ENCODE measurements around the gene SIM2. TPM values are rescaled to one million over a fixed set of nuclear protein-coding genes. Genes with fewer than 3 reads are reported as not detected.

Gene SIM2
- total RNA-seq, 1 experiment from 2014 or later, result 23.9 TPM

DNA sequence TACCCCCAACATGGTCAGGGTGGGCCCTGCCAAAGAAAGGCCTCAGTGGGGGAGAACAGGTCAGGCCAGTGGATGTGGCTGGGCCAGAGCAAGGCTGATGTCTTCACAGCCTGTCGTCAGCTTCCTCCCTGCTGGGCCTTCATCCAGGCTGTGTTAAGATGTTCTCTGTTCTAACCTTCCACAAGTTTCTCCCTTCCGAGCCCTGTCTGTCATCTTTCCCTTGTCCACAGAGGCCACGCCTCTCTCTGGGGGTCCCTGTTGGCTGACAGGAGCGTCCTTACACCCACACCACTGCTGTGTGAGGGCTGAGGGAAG, 36.2 kb downstream of the SIM2 start:
- H3K4me3 ChIP-seq (replicated peaks in 1 of 2; ENCODE audit: low read depth in 1 of 2, low read length in 2 of 2), result no peak overlapping the region
- TF ChIP-seq TCF7L2 (IDR thresholded peaks at IDR 0.05; ENCODE audit: borderline replicate concordance, extremely low read depth, insufficient read depth, insufficient read length) (no peak), POLR2A (IDR thresholded peaks at IDR 0.05; ENCODE audit: borderline replicate concordance, extremely low read depth, insufficient read depth, insufficient read length) (no peak), YY1 (IDR thresholded peaks at IDR 0.05; ENCODE audit: extremely low read depth, insufficient replicate concordance, low read depth, low read length) (no peak), JUND (IDR thresholded peaks at IDR 0.05) (no peak), POLR2AphosphoS5 (IDR thresholded peaks at IDR 0.05; ENCODE audit: low read depth, low read length) (no peak), EGR1 (IDR thresholded peaks at IDR 0.05; ENCODE audit: low read depth) (no peak), SRF (IDR thresholded peaks at IDR 0.05; ENCODE audit: low read depth) (no peak), CEBPB (IDR thresholded peaks at IDR 0.05; ENCODE audit: low read depth) (no peak), RAD21 (IDR thresholded peaks at IDR 0.05; ENCODE audit: low read depth) (no peak), ZFX (IDR thresholded peaks at IDR 0.05) (no peak), SP1 (IDR thresholded peaks at IDR 0.05; ENCODE audit: low read depth) (no peak), EZH2phosphoT487 (IDR thresholded peaks at IDR 0.05; ENCODE audit: borderline replicate concordance) (no peak)
- TF ChIP-seq, protein P1, sequence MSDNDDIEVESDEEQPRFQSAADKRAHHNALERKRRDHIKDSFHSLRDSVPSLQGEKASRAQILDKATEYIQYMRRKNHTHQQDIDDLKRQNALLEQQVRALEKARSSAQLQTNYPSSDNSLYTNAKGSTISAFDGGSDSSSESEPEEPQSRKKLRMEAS (IDR thresholded peaks at IDR 0.05), result no peak
- H4K20me1 ChIP-seq (ENCODE audit: insufficient read depth), result no peaks in the 10 kb centered on the region
- H3K27ac ChIP-seq (ENCODE audit: low read depth, low read length), result no peak overlapping the region
- H3K27me3 ChIP-seq (ENCODE audit: insufficient read depth, low read length), result no peaks in the 10 kb centered on the region
- no TSS peak for BruUV-seq (replicated peaks)
- no peak overlapping the region for H3K9ac ChIP-seq (ENCODE audit: low read length)
- ATAC-seq (no peak), DNase-seq (ENCODE audit: low read depth, low spot score) (no peak)
- ChIA-PET RAD21 (ENCODE audit: low non-redundant PET in 1 of 2, low total read pairs in 2 of 2, uncharacterized antibody in 2 of 2, unreplicated experiment in 2 of 2) (no interaction called here), POLR2A (no interaction called here), CTCF (no interaction called here)
- H3K4me1 ChIP-seq (ENCODE audit: control insufficient read depth in 1 of 2, insufficient read depth in 2 of 2, low read length in 2 of 2), result no peaks in the 10 kb centered on the region
- no peak overlapping the region for H2AFZ ChIP-seq (ENCODE audit: low read depth, low read length, poor library complexity, severe bottlenecking)
- H3K4me2 ChIP-seq (ENCODE audit: low read length), result no peak overlapping the region
- intact Hi-C loops (cut with micrococcal nuclease), result no loop called here
- H3K36me3 ChIP-seq (ENCODE audit: control insufficient read depth in 1 of 2, insufficient read depth in 2 of 2, low read length in 2 of 2), result peaks cover 0 to 14% of the 10 kb centered on the region in 2 experiments; a peak in 2 of 4 replicates
- H3K9me2 ChIP-seq (ENCODE audit: insufficient read depth), result no peaks in the 10 kb centered on the region
- no peaks in the 10 kb centered on the region for H3K79me2 ChIP-seq (ENCODE audit: insufficient read depth, low read length)
- H3K9me3 ChIP-seq (ENCODE audit: control insufficient read depth in 1 of 2, insufficient read depth in 1 of 2, low read depth in 1 of 2, low read length in 2 of 2), result no peaks in the 10 kb centered on the region

DNA sequence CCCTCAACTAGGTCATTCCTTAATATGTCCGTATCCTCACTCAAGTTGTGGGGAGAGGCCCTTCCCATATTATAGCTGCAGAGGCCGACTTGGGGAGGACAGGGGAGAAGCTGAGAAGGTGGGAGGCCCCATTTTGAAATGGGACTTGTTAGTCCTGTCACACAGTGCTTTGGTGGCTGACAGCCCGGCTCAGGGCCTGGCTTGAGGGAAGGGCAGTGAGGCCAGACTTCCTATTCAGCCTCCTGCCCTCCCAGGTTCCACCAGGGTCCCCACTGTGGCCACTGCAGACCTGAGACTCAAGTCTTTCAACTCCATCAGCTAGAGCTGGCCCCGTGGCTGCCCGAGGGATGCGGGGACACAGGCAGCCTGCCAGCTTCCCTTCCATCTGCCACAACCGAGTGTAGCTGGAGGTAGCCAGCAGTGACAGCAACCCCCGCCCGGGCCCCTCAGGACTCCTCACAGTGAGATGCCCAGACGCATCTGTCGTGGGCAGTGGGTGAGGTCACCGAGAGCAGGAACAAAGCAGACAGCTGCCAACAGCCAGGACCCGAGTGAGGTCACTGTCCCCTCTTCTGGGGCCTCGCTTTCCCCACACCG, 36.9 kb downstream of the SIM2 start:
- POLR2A ChIA-PET, result no interaction called here
- Histone ChIP-seq H3K9me3 (ENCODE audit: control insufficient read depth in 1 of 2, insufficient read depth in 1 of 2, low read depth in 1 of 2, low read length in 2 of 2) (no peaks in the 10 kb centered on the region), H3K9ac (ENCODE audit: low read length) (no peak overlapping the region), H3K27me3 (ENCODE audit: insufficient read depth, low read length) (no peaks in the 10 kb centered on the region), H3K4me1 (ENCODE audit: control insufficient read depth in 1 of 2, insufficient read depth in 2 of 2, low read length in 2 of 2) (no peaks in the 10 kb centered on the region), H3K79me2 (ENCODE audit: insufficient read depth, low read length) (no peaks in the 10 kb centered on the region), H3K36me3 (ENCODE audit: control insufficient read depth in 1 of 2, insufficient read depth in 2 of 2, low read length in 2 of 2) (peaks cover 0 to 14% of the 10 kb centered on the region in 2 experiments; a peak in 2 of 4 replicates), H3K27ac (ENCODE audit: low read depth, low read length) (no peak overlapping the region), H3K9me2 (ENCODE audit: insufficient read depth) (no peaks in the 10 kb centered on the region), H3K4me2 (ENCODE audit: low read length) (no peak overlapping the region), H3K4me3 (replicated peaks in 1 of 2; ENCODE audit: low read depth in 1 of 2, low read length in 2 of 2) (no peak overlapping the region), H4K20me1 (ENCODE audit: insufficient read depth) (no peaks in the 10 kb centered on the region), H2AFZ (ENCODE audit: low read depth, low read length, poor library complexity, severe bottlenecking) (no peak overlapping the region)
- ATAC-seq (no peak), DNase-seq (ENCODE audit: low read depth, low spot score) (no peak)
- BruUV-seq (replicated peaks), result no TSS peak
- RAD21 ChIA-PET (ENCODE audit: low non-redundant PET in 1 of 2, low total read pairs in 2 of 2, uncharacterized antibody in 2 of 2, unreplicated experiment in 2 of 2), result no interaction called here
- TF ChIP-seq TCF7L2 (IDR thresholded peaks at IDR 0.05; ENCODE audit: borderline replicate concordance, extremely low read depth, insufficient read depth, insufficient read length) (no peak), CEBPB (IDR thresholded peaks at IDR 0.05; ENCODE audit: low read depth) (no peak), EGR1 (IDR thresholded peaks at IDR 0.05; ENCODE audit: low read depth) (no peak), EZH2 (IDR thresholded peaks at IDR 0.05) (no peak), ZNF274 (IDR thresholded peaks at IDR 0.05; ENCODE audit: low read depth, low read length) (no peak)
- TF ChIP-seq, protein P2, sequence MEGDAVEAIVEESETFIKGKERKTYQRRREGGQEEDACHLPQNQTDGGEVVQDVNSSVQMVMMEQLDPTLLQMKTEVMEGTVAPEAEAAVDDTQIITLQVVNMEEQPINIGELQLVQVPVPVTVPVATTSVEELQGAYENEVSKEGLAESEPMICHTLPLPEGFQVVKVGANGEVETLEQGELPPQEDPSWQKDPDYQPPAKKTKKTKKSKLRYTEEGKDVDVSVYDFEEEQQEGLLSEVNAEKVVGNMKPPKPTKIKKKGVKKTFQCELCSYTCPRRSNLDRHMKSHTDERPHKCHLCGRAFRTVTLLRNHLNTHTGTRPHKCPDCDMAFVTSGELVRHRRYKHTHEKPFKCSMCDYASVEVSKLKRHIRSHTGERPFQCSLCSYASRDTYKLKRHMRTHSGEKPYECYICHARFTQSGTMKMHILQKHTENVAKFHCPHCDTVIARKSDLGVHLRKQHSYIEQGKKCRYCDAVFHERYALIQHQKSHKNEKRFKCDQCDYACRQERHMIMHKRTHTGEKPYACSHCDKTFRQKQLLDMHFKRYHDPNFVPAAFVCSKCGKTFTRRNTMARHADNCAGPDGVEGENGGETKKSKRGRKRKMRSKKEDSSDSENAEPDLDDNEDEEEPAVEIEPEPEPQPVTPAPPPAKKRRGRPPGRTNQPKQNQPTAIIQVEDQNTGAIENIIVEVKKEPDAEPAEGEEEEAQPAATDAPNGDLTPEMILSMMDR (IDR thresholded peaks at IDR 0.05 in 2 of 3, conservative IDR thresholded peaks at IDR 0.05 in 1 of 3; ENCODE audit: borderline replicate concordance in 1 of 3, insufficient read depth in 1 of 3, low read depth in 2 of 3, low read length in 2 of 3), result no peak
- intact Hi-C loops (cut with micrococcal nuclease), result no loop called here
- CTCF ChIA-PET, result no interaction called here
